Medulla oblongata (tissue), 1 donor: ENCODE data around the gene LCMT2.
"Not testable (repeated sequence)": the region's sequence is repeated elsewhere in the genome, so short reads cannot be mapped to it uniquely, and the experiment has no call there.

ENCODE experiments used
- DNase-seq: peaks from one replicate; pipeline ENCODE4 v3.0.0-alpha.2; 2015; ENCODE audit errors: extremely low spot score

LCMT2 gene

GRCh38 chr15:43316016-43316970 lies 14.1 kb downstream of the LCMT2 start:
- DNase-seq = no peak

- DNase-seq = no peak
These were observed 16.2 kb downstream of the LCMT2 start for GRCh38 chr15:43314171-43314570.

DNA sequence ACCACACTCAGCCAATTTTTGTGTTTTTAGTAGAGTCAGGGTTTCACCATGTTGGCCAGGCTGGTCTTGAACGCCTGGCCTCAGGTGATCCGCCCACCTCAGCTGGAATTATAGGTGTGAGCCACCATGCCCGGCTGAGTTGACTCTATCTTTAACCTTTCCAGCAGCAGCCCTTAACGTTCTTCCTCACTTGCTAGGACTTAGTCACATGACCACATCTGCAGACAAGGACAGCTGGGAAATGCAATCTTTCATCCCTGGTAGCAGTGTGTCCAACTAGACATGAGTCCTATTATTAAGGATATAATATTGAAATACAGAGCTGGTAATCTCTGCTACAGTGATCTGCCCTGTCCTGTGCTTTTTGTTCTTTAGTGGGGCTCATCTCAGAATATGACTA lies 18.0 kb downstream of the LCMT2 start:
- DNase-seq = no peak

- no peak for DNase-seq
These were observed 28.1 kb downstream of the LCMT2 start, which contains the start of gene TGM7 for GRCh38 chr15:43302205-43302817. Gene TGM7, minus strand, starts transcription at chr15:43302255.

DNA sequence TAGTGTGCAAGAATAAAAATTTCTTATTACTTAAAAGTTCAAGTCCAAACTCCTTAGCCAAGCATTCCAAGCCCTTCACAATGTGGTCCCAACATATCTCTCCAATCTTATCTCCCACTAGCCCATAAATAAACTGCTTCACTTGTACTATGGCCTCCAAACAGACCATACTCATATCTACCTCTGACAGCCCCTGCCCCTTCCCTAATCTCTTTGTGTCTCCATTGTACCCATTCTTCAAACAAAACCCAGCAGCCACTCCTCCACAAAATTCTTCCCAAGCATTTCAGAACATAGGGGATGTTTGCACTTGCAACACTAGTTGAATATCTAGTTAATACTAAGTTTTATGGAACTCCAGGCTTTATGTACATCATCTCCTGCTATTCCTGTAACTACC lies 30.5 kb downstream of the LCMT2 start:
- DNase-seq = no peak

- DNase-seq = no peak
These were observed 31.0 kb downstream of the LCMT2 start for GRCh38 chr15:43299411-43299810.

GRCh38 chr15:43294091-43294706 lies 36.2 kb downstream of the LCMT2 start:
- no peak for DNase-seq

- DNase-seq = no peak
These were observed 36.9 kb downstream of the LCMT2 start for GRCh38 chr15:43293432-43293831.

DNA sequence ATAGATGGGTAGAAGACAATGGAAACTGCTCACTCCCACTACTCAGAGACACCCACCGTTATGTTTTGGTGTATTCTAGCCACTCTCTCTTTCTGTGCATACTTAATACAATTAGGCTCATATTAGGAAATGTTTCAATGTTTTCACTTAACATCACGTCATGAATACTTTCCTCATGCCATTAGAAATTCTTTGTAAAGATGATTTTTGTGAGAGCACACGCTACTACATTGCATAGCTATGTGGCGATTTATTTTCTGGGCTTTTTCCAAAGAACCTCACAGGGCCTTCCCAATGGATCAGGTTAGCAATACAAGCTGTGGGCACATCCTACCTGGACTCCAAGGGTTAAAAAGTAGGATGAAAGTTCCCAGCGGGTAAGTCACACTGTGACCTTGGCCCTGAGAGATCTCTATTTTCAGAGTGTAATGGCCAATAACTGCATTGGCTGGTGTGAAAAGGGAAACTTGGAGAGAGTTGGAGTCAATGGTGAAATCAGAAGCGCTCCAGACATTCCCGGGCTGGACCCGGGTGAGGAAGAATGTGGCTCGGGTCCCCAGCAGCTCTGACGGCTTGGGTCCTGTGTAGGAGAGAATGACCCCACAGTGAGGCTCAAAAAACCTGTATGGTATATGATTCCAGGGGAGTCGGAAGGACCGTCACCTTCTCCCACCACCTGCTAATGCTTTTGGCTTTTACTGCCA lies 37.8 kb downstream of the LCMT2 start:
- no peak for DNase-seq

GRCh38 chr15:43289656-43290055 lies 40.7 kb downstream of the LCMT2 start:
- DNase-seq = not testable (repeated sequence)

DNA sequence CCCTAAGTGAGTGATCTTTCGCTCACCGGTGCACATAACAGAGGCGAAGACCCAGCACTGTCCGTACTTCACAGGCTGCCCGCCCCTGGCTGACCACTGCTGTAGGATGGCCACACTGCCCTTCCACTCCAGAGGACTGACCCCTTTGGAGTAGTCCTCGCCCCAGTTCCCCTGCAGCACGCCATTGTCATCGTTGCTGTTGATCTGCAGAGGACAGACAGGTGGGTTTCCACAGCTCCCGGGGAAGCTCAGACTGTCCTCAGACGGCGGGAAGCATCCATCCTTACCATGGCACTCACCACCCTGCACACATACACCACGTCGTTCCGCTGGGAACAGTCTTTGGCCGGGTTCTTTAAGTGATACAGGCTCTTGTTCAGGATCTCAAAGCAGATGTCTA lies 43.1 kb downstream of the LCMT2 start:
- no peak for DNase-seq

GRCh38 chr15:43286074-43286473 lies 44.3 kb downstream of the LCMT2 start:
- no peak for DNase-seq

- peak; percentile 74 for DNase-seq
These were observed 44.8 kb downstream of the LCMT2 start for GRCh38 chr15:43285609-43286037.

DNA sequence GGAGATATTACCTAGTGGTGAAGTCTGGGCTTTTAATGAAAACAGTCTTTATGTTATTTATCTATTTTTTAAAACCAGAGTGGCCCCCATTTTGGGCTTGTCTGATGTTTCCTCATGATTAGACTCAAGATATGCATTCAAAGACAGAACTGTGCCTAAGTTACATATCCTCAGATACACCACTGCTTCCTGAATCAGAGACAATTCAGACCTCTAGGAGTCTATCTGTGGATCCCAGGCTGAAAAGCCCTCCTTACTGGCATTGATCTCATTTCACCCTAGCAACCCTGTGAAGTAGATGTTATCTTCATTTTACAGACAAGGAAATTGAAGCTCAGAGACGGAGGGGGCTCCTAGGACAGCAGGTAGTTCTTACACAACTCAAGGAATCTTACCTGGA lies 46.8 kb downstream of the LCMT2 start:
- no peak for DNase-seq

DNA sequence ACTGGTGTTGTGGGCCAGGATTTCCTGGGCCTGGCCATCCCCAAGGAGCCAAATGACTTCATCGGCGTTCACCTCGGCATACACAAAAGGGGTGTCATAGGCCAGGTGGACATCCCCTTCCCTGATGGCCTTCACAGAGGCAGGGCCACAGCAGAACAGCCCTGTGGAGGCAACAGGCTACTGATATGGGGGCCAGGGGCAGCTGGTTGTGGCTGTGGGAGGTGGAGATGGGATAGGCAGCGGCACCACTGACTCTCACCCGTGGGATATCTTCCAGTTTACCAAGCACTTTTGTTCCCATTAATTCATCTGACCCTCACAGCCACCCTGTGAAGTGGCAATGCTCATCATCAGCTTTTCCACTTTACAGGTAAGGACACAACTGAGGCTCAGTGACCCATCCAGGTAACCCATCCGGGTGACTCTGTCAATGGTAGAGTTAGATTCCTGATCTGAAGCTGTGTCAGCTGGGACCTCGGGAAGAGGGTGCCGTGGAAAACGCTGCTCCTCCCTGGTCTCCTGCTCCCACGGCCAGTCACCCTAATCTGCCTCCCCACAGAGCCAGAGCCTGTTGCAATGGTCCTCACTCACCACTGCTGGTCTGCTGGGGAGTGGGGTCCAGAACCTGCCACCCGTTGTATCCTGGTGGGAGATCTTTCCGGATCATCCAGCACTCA lies 48.3 kb downstream of the LCMT2 start:
- no peak for DNase-seq

- no peak for DNase-seq
These were observed 49.4 kb downstream of the LCMT2 start for GRCh38 chr15:43280996-43281395.

DNA sequence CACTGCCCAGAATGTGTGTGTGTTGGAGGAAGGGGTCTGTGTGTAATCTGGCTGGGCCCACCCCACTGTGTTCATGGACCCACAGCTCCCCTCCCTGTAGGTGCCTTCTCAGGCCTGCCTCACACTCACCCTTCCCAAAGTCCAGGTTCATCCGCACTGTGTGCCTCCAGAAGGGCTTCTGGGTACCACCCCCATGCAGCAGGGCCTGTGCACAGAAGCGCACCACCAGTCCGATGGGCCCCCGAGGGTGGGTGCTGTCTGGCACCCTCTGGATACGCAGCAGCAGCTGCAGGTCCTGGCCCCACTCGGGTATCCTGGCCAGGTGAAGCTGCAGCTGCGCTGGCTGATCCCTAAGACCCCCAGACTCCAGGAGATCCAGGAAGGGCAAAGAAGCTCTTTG lies 50.9 kb downstream of the LCMT2 start:
- no peak for DNase-seq

GRCh38 chr15:43278869-43279268 lies 51.5 kb downstream of the LCMT2 start:
- DNase-seq = no peak

GRCh38 chr15:43277901-43278300 lies 52.5 kb downstream of the LCMT2 start:
- DNase-seq = peak; percentile 12

- DNase-seq = no peak
These were observed 53.0 kb downstream of the LCMT2 start for GRCh38 chr15:43277231-43277823.
